DOHH2 (cell line): ENCODE results near the gene LAMA2.

Experiments
- H3F3A ChIP-seq: fragments of 200-600 bp; sonication (generic), shearing (Covaris generic); 2 replicates; pipeline ENCODE4 v1.6.0; 2016; ENCODE audit warnings: antibody characterized with exemption, mild to moderate bottlenecking; ENCODE audit not compliant: control insufficient read depth, insufficient read depth
- H3K27ac ChIP-seq: fragments of 200-600 bp; sonication (generic); 2 replicates; pipeline ENCODE4 v1.5.1; 2014; ENCODE audit warnings: low read depth, mild to moderate bottlenecking, low read length, moderate library complexity
- H3K27me3 ChIP-seq: fragments of 200-600 bp; sonication (generic); 2 replicates; pipeline ENCODE4 v1.6.1; 2014; ENCODE audit warnings: mild to moderate bottlenecking, low read length, mixed read lengths; ENCODE audit not compliant: control insufficient read depth
- H3K36me3 ChIP-seq: fragments of 200-600 bp; sonication (generic); 2 replicates; pipeline ENCODE4 v1.6.1; 2014; ENCODE audit warnings: mild to moderate bottlenecking, low read length, moderate library complexity, mixed read lengths; ENCODE audit not compliant: control insufficient read depth
- H3K4me1 ChIP-seq: fragments of 200-600 bp; sonication (generic); 2 replicates; pipeline ENCODE4 v1.6.1; 2014; ENCODE audit warnings: mild to moderate bottlenecking, low read length, mixed read lengths; ENCODE audit not compliant: control insufficient read depth
- H3K4me2 ChIP-seq: fragments of 200-600 bp; sonication (generic); 2 replicates; pipeline ENCODE4 v1.6.0; 2014; ENCODE audit warnings: mild to moderate bottlenecking, low read length, moderate library complexity
- H3K4me3 ChIP-seq: fragments of 200-600 bp; sonication (generic); 2 replicates; pipeline ENCODE4 v1.5.1; 2014; ENCODE audit warnings: mild to moderate bottlenecking, low read length, mixed read lengths
- H3K79me2 ChIP-seq: fragments of 200-600 bp; sonication (generic); 2 replicates; pipeline ENCODE4 v1.6.1; 2014; ENCODE audit warnings: mild to moderate bottlenecking, low read length, mixed read lengths; ENCODE audit not compliant: control insufficient read depth
- H3K9me2 ChIP-seq: fragments of 200-600 bp; sonication (generic); replicated peaks from 2 replicates; pipeline ENCODE4 v1.6.1; 2014; ENCODE audit warnings: mild to moderate bottlenecking, low read length, mixed read lengths; ENCODE audit not compliant: control insufficient read depth
- H3K9me3 ChIP-seq: fragments of 200-600 bp; sonication (generic); 2 replicates; pipeline ENCODE4 v1.6.1; 2014; ENCODE audit warnings: antibody characterized with exemption, low read length, mixed read lengths; ENCODE audit not compliant: control insufficient read depth, insufficient read depth
- H4K20me1 ChIP-seq: fragments of 200-600 bp; sonication (generic); 2 replicates; pipeline ENCODE4 v1.6.0; 2014; ENCODE audit warnings: low read depth, mild to moderate bottlenecking, antibody characterized with exemption, low read length, moderate library complexity; ENCODE audit not compliant: control insufficient read depth, insufficient read depth
- CTCF ChIP-seq: fragments of 200-600 bp; sonication (generic); IDR thresholded peaks from one replicate; pipeline ENCODE4 v1.5.1; 2014; ENCODE audit warnings: antibody characterized with exemption, mild to moderate bottlenecking, low read depth, low read length; ENCODE audit not compliant: poor library complexity, severe bottlenecking
- EZH2phosphoT487 ChIP-seq: fragments of 200-600 bp; sonication (generic); IDR thresholded peaks from 2 replicates; pipeline ENCODE4 v1.6.1; 2017; ENCODE audit warnings: borderline replicate concordance, mild to moderate bottlenecking, antibody characterized with exemption, low read length, moderate library complexity, mixed read lengths

LAMA2 gene

GRCh38 chr6:128883906-128884305, 968 bp downstream of the LAMA2 start:
- TF ChIP-seq EZH2phosphoT487 = no peak
- no peak for TF ChIP-seq CTCF
- no peaks in the 10 kb centered on the region for H3K36me3 ChIP-seq
- no peaks in the 10 kb centered on the region for H3K9me3 ChIP-seq
- no peaks in the 10 kb centered on the region for H4K20me1 ChIP-seq
- no peaks in the 10 kb centered on the region for H3F3A ChIP-seq
- no peak overlapping the region for H3K4me3 ChIP-seq
- H3K27ac ChIP-seq = no peak overlapping the region
- no peaks in the 10 kb centered on the region for H3K9me2 ChIP-seq
- no peaks in the 10 kb centered on the region for H3K27me3 ChIP-seq
- no peaks in the 10 kb centered on the region for H3K4me1 ChIP-seq
- no peaks in the 10 kb centered on the region for H3K79me2 ChIP-seq
- H3K4me2 ChIP-seq = no peak overlapping the region

DNA sequence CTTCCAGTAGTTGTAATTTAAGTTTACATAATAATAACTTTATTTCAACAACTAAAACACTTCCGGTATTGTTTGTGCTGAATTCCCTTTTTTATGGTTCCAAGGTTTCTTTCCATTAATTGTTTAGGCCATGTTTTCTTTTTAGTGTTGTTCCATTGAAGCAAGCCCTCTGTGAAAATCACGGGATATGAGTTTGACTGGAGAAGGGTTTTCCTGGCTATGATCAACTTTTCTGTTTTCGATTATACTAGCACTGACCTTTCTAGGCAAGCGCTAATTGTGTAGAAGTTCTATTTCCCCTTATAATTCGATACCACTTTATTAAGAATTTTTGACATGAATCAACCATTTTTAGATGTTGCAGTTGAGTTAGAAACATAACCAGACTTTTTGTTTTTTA, 2.4 kb downstream of the LAMA2 start:
- no peaks in the 10 kb centered on the region for H3K9me2 ChIP-seq
- H3F3A ChIP-seq = no peaks in the 10 kb centered on the region
- H3K27ac ChIP-seq = no peak overlapping the region
- H3K79me2 ChIP-seq = no peaks in the 10 kb centered on the region
- H3K4me1 ChIP-seq = no peaks in the 10 kb centered on the region
- no peaks in the 10 kb centered on the region for H3K27me3 ChIP-seq
- H3K4me3 ChIP-seq = no peak overlapping the region
- H3K9me3 ChIP-seq = no peaks in the 10 kb centered on the region
- no peak for TF ChIP-seq EZH2phosphoT487
- no peak for TF ChIP-seq CTCF
- H4K20me1 ChIP-seq = no peaks in the 10 kb centered on the region
- H3K36me3 ChIP-seq = no peaks in the 10 kb centered on the region
- H3K4me2 ChIP-seq = no peak overlapping the region

DNA sequence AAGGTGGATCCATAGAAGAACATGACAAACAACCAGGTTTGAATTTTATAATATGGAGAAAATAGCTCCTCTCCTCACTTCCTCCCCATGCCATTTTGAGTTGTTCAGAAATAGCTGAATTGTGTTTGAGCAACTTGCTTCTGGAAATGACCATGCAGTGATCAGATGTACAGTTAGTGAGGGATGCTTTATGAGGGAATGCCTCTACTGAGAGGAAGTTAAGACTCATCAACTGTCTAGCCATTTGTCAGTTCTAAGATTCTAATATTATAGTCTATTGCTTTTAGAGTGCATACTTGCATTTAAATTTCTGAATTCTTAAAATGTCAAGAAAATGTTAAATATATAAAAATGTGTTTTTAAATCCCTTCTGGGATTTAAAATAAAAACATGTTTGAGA, 3.8 kb downstream of the LAMA2 start:
- Histone ChIP-seq H3K79me2 (no peaks in the 10 kb centered on the region), H3K4me2 (no peak overlapping the region), H3K27ac (no peak overlapping the region), H3K27me3 (no peaks in the 10 kb centered on the region), H3K4me1 (no peaks in the 10 kb centered on the region), H3K9me2 (no peaks in the 10 kb centered on the region), H3K4me3 (no peak overlapping the region), H4K20me1 (no peaks in the 10 kb centered on the region), H3F3A (no peaks in the 10 kb centered on the region), H3K9me3 (no peaks in the 10 kb centered on the region), H3K36me3 (no peaks in the 10 kb centered on the region)
- no peak for TF ChIP-seq EZH2phosphoT487
- TF ChIP-seq CTCF = no peak
